GM18520 (cell line): ENCODE measurements around the gene MAPK1.
"Not testable (repeated sequence)": the region's sequence is repeated elsewhere in the genome, so short reads cannot be mapped to it uniquely, and the experiment has no call there.

Source experiments
- ATAC-seq: cut with Tn5 transposase; IDR thresholded peaks from one replicate; pipeline ENCODE4 v1.9.1; 2021; ENCODE audit not compliant: unreplicated experiment

MAPK1 gene

DNA sequence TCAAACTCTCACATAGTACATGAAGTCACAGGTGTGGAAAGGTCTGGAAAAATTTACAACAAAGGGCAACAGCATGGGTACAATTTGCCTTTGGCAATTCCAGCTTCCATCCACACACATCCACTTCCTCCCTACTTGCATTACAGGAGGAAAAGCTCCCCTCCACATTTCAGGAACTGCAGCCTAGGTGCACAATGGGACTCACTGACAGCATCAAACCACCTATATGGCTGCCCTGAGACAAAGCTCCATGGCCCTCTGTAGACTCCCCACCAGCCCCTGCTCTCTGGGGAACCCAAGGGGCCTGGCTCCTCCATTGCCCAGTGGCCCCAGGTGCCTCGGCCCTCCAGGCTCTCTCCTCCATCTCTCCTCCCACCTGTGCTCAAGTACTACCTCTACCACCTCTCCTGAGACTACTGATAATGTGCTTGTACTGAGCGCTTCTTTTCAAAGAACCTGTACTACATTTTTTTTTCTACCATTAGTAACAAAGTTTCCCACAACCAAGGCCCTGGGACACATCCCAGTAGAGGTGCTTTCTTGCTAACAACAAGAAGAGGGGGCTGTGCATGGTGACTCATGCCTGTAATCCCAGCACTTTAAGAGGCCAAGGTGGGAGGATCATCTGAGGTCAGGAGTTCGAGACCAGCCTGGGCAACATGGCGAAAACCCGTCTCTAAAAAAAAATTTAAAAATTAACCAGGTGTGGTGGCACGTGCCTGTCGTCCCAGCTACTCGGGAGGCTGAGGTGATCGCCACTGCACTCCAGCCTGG is 136.7 kb downstream of the MAPK1 start:
- ATAC-seq = no peak

DNA sequence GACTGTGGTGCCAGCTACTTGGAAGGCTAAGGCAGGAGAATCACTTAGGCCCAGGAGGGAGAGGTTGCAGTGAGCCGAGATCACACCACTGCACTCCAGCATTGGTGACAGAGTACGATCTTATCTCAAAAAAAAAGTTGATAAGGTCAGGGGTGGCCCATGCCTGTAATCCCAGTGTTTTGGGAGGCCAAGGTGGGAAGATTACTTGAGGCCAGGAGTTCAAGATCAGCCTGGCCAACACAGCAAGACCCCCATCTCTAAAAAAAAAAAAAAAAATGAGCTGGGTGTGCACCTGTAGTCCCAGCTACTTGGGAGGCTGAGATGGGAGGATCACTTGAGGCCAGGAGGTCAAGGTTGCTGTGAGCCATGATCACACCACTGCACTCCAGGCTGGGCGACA is 138.3 kb downstream of the MAPK1 start:
- not testable (repeated sequence) for ATAC-seq

DNA sequence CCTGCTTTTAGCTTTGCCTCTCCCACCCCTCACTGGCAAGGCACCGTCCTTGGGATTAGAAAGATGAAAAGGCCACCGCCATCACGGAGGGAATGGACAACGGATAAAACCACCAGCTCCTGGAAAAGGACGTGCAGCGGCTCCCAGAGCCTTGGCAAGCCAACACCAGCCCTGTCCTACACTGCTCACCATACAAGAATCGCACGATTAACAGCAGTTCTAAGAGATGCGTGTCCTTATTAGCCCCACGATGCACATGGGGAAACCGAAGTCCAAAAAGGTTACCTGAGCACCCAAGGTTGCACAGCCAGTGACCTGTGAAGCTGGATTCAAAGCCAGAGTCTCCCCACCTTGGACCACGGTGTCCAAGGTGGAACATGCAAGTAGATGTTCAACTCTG is 139.2 kb downstream of the MAPK1 start:
- no peak for ATAC-seq

DNA sequence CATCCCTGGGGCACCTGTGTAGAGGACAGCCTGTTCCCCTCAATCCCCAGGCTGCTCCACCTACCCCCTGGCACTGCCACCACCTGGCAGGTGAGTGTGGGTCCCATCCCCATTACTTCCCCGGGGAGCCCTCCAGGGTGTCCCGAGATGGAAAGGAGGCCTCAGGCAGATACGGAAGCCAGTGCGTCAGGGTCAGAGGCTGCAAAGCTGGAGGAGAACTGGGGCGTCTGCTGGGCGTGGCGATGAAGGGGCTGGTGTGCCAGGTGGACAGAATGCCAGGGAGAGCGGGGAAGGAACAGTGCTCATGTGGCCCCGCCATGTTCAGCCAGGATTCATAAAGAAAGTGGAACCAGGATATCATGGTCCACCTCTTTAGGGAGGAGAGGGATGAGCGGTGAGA is 139.7 kb downstream of the MAPK1 start:
- ATAC-seq = no peak

DNA sequence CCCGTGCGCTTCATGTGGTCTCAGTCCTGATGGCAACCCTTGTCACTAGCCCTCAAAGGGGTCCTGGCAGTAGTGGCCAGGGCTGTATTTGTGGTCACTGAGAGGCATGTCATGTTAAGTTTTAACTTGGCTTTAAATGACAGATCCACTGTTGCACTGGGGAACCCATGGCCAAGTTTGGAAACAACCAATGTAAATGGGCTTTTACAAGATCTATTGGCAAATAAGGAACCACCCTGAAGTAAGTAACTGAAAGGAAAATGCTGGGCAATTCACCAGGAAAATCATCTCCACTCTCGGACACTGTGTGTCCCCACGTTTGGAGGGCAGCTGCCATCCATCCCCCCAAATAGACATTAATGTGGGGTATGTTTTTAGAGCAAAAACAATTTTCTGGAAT is 140.3 kb downstream of the MAPK1 start:
- ATAC-seq = no peak

DNA sequence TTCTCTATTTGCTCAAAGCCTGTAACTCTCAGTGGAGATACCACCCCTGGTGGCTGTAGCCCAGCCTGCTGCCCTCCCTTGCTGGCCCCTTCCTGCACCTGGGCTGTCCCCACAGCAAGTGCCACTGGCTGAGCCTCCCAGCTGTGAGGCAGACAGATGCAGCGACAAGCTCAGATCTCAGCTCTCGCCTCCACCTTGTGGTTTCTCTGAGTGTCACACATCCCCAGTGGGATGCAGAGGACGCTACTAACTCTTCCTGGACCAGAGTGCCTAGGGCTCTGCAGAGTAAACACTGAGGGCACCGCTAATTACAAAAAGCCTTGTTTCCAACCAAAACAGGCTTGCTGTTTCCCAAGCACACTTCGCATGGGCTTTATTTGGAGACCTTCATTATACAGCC is 140.8 kb downstream of the MAPK1 start:
- no peak for ATAC-seq

DNA sequence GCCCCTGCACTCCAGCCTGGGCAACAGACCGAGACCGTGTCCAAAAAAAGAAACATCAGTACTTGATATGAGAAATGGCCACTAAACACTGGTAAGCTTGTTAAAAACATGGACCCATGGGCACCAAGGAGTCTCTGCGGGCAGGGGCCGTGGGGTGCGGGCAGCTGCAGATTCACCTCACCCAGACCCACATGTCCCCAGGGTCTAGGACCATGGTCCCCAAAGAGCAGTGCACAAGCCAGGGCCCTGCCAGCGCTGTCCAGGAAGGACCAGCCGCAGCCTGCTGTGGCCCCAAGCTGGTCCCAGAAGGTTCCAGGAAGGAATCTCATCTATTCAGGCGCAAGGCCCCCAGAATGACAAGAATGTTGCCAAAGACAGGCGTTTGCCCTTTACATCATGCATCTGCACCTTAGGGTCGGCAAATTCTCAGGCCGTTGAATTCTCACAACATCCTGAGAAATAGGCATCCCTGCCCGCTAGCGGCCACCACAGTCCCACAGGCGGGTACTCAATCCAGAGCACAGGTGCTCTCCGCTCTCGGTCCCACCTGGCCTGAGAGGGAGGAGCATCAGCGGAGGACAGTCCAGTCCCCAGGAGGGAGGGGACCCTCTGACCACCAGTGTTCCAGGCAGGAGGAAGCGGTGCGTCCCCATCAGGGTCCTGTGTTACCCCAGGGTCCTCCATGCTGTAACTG is 141.3 kb downstream of the MAPK1 start:
- no peak for ATAC-seq

DNA sequence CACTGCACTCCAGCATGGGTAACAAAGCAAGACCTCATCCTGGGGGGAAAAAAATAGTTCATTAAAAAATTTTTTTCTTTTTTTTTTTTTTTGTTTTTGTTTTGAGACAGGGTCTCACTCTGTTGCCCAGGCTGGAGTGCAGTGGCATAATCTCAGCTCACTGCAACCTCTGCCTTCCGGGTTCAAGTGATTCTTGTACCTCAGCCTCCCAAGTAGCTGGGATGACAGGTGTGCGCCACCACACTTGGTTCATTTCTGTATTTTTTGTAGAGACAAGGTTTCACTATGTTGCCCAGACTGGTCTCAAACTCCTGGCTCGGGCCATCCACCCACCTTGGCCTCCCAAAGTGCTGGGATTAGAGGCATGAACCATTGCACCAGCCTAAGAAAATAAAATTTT is 142.9 kb downstream of the MAPK1 start:
- not testable (repeated sequence) for ATAC-seq

DNA sequence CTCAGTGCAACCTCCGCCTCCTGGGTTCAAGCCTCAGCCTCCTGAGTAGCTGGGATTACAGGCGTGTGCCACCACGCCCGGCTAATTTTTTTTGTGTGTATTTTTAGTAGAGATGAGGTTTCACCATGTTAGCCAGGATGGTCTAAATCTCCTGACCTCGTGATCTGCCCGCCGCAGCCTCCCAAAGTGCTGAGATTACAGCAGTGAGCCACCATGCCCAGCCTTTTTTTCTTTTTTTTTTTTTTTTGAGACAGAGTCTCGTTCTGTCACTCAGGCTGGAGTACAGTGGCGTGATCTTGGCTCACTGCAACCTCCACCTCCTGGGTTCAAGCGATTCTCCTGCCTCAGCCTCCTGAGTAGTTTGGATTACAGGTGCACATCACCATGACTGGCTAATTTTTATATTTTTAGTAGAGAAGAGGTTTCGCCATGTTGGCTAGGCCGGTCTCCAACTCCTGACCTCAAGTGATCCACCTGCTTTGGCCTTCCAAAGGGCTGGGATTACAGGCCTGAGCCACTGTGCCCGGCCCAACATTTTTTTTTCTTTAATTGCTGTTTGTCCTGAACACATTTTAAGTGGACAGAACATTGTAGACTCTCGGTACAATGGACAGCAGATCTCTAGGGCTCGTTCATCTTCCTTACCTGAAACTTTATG is 146.1 kb downstream of the MAPK1 start:
- ATAC-seq = not testable (repeated sequence)

DNA sequence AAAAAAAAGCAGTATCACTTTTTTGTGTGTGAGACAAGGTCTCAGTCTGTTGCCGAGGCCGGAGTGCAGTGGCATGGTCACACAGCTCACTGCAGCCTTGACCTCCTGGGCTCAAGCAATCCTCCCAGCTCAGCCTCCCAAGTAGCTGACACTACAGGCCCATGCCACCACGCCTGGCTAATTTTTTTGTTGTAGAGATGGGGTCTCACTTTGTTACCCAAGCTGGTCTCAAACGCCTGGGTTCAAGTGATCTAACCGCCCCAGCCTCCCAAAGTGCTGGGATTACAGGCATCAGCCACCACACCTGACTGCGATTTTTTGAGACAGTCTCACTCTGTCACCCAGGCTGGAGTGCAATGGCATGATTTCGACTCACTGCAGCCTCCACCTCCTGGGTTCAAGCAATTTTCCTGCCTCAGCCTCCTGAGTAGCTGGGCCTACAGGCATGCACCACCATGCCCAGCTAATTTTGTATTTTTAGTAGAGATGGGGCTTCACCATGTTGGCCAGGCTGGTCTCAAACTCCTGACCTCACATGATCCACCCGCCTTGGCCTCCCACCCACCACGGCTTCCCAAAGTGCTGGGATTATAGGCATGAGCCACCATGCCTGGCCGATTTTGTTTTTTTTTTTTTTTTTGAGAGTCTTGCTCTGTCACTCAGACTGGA is 147.1 kb downstream of the MAPK1 start:
- ATAC-seq = not testable (repeated sequence)

DNA sequence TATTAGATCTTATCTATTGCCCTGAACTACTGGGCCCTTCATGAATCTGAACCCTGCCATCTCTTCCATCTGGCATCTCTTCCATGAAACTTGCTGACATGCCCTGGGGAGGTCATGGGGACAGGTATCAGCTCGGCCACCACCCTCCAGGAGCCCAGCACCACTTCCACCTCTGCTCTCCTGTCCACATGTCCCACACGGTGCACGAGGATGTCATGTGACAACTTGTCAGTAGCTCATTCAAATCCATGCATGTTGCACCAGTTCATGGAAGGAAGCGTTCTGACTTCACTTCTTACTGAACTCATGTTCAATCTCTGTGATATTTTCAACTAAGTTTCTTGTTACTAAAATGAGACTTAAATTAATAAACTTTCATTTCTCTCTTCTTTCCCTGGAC is 148.4 kb downstream of the MAPK1 start:
- no peak for ATAC-seq

DNA sequence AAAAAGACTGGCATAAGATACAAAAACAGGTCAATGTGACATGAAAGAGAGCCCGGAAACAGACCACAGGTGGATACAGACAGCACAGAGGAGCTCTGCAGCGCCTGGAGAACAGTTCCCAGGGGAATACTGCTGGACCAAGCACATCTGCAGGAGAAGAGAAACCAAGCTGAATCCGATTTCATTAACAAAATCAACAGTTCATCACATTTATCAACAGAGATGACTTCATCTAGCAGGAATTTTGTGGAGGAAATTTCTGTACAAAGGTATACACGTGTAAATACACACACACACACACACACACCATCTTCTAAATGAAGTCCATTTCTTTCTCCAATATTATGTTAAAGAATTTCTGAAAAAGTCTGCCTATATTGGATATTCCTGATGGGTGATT is 148.9 kb downstream of the MAPK1 start:
- ATAC-seq = no peak

DNA sequence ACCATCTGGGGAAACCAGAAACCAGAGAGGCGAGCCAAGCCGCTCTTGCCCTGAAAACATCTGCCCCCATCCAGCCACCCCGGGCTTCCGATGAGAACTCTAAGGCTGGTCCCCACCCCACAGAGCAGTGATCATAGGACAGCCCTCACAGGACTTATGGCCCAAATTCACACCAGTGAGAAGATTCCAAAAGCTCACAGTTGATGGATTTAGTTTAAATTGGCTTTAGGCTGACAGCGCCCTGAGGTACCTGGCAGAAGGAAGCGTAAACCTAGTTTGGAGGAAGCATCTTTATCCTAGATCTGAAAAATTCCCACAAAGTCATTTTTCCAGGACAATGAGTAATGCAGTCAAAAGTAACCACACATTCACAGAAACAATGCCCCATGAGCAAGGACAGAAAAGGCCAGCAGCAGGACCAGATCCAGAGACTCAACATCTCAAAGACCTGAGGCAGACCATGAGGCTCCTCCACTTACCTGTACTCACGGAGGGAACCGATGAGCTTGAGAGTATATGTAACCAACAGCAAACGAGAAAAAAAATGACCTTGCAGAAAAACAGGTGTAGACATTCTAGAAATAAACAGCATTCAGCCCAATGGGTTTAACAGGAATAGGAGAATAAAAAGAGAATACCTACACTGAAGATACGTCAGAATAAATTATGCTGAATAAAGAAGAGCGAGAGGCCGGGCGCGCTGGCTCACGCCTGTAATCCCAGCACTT is 150.9 kb downstream of the MAPK1 start:
- not testable (repeated sequence) for ATAC-seq

DNA sequence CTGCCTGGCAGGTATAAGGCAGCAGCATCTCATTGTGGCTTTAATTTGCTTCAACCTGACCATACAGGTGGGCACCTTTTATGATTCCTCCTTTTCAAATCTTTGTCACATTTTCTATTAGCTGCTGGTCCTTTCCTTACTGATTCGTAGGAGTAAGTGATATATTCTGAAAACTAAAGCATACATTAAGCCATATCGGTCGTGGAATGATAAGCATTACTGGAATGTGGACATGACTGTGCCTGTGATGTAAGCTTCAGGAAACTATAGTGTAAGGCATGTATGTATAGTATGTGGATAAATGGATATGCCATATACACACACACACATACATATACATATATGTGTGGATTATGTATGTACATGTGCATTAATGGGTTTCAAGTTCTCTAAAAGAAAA is 152.7 kb downstream of the MAPK1 start:
- ATAC-seq = no peak

DNA sequence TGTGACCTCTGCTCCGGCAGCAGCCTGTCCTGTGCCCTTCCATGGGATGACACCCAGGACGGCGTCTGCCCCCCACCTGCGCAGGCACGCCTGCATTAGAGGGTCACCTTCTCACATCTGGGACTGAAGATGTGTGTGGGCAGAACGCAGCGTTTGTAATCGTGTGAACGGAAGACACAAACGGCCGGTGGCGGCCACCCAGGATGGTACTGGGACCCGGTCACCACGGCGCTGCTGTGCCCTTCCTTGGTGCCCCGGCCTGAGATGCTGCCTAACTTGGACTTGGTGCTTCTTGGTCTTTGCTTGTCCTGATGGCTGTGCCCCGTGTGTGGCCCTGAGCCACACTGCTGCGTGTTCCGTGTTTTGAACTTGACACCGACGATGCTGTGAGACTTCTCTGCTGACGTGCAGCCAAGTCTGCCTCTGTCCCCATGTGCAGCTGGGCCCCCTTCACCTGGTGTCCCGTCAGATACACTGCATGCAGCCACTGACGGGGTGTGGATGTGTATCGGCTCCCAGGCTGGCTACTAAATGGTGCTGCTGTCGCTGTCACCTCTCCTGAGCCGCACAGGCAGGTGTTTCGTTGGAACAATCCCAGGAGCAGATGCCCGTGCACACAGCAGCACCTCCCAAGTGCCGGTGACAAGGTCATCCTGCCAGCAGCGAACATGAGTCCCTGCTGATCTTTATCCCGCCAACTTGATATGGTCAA is 153.2 kb downstream of the MAPK1 start:
- ATAC-seq = no peak

DNA sequence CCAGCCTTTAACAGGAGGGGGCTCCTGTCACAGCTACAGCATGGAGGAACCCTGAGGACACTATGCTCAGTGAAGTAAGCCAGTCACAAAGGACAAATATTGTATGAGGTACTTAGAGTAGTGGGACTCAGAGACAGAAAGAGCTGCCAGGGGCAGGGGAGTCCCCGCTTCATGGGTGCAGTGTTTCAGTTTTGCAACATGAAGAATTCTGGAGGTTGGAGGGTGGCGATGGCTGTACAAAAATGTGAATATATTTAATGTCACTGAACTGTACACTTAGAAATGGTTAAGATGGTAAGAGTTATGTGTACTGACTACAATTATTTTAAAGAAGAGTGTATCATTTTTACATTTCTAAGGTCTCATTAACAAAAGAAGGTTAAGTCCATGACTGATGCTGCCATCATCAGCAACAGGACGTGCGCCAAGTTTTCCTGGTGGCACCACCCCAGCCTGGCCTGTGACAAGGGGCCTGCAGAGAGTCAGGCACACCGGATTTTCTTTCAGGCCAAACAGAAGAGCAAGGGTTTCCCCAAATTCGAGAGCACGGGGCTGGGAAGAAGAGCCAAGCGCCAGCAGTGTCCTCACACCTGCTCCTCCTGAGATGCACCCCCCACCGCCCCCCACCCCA is 153.9 kb downstream of the MAPK1 start:
- ATAC-seq = no peak

DNA sequence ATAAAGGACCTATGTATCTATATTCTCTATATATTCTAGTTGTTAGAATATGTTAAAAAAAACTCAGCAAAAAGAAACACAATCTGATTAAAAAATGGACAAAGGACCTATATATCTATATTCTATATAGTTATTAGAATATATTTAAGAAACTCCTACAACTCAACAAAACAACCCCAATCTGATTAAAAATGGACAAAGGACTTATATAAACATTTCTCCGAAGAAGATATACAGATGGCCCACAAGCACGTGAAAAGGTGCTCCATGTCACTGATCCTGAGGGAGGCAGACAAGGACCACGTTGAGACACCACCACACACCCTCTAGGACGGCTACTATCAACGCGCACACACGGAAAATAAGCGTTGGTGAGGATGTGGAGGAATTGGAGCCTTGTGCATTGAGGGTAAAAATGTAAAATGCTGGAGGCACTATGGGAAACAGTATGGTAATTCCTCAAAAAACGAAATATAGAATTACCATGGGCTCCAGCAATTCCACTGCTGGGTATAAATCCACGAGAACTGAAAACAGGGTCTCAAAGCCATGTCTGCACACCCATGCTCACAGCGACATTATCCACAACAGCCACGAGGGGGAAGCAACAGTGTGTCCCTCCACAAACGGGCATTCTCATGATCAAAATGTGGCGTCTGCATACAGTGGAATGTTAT is 154.6 kb downstream of the MAPK1 start:
- no peak for ATAC-seq

DNA sequence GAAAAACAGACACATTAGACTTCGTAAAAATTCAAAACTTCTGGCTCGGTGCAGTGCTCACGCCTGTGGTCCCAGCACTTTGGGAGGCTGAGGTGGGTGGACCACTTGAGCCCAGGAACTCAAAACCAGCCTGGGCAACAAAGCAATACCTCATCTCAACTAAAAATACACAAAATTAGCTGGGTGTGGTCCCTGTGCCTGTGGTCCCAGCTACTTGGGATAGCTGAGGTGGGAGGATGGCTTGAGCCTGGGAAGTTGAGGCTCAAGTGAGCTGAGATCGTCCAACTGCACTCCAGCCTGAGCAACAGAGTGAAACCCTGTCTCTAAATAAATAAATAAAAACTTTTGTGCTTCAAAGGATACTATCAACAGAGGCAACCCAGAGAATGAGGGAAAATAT is 155.6 kb downstream of the MAPK1 start:
- ATAC-seq = no peak

DNA sequence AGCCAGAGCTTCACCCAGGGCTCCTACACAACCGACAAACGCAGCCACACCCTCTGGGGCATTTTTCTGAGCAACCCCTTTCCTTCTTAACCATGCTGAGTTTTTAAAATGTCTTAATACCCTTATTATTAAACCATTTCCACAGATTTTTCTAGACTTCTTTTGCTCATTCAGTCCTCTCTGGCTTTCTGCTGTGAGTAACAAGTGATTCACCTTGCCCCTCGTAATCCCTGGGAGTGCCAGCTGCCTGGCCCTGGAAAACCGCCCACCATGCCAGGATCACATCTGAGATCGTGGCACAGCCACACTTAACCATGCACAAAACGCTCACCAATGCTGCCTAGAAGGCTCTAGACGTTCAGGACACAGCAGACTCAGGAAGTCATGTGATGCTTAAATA is 157.3 kb downstream of the MAPK1 start:
- no peak for ATAC-seq
